Measurements from ENCODE around the gene ARHGAP15. TPM values are rescaled to one million over a fixed set of nuclear protein-coding genes. Genes with fewer than 3 reads are reported as not detected.

Gene ARHGAP15
- total RNA-seq, 1 donor from 2014 or later: 9.1 TPM

DNA sequence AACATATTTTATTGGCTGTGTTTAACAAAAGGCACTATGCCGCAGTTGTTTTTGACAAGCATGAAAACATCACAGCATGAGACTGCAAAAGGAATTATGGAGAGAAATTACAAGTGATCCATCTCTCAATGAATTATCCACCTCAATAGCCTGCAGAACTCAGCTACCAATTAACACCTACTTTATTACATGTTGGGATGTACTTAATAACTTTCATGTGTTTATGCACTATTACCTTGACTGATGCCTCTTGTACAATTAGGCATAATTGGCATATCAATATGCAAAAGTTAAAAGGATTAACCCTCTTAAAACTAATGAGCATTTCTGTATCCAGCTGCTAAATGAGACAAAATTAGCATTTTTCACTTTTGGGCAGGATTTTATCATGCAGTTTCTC is 27.8 kb downstream of the ARHGAP15 start:
- TF ChIP-seq, protein P1, sequence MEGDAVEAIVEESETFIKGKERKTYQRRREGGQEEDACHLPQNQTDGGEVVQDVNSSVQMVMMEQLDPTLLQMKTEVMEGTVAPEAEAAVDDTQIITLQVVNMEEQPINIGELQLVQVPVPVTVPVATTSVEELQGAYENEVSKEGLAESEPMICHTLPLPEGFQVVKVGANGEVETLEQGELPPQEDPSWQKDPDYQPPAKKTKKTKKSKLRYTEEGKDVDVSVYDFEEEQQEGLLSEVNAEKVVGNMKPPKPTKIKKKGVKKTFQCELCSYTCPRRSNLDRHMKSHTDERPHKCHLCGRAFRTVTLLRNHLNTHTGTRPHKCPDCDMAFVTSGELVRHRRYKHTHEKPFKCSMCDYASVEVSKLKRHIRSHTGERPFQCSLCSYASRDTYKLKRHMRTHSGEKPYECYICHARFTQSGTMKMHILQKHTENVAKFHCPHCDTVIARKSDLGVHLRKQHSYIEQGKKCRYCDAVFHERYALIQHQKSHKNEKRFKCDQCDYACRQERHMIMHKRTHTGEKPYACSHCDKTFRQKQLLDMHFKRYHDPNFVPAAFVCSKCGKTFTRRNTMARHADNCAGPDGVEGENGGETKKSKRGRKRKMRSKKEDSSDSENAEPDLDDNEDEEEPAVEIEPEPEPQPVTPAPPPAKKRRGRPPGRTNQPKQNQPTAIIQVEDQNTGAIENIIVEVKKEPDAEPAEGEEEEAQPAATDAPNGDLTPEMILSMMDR (IDR thresholded peaks at IDR 0.05): no peak
- no peak for TF ChIP-seq POLR2A (IDR thresholded peaks at IDR 0.05)
- no peak for TF ChIP-seq POLR2AphosphoS5 (IDR thresholded peaks at IDR 0.05; ENCODE audit: insufficient read depth in 1 of 2, low read depth in 1 of 2)
- no peak overlapping the region for H3K4me3 ChIP-seq
- no peaks in the 10 kb centered on the region for H3K36me3 ChIP-seq
- no peaks in the 10 kb centered on the region for H3K9me3 ChIP-seq
- no peaks in the 10 kb centered on the region for H3K27me3 ChIP-seq
- intact Hi-C loops (cut with DNase I): no loop called here
- no peaks in the 10 kb centered on the region for H3K4me1 ChIP-seq
- no peak for DNase-seq (ENCODE audit: extremely low spot score in 2 of 2)
- H3K27ac ChIP-seq: no peak overlapping the region

DNA sequence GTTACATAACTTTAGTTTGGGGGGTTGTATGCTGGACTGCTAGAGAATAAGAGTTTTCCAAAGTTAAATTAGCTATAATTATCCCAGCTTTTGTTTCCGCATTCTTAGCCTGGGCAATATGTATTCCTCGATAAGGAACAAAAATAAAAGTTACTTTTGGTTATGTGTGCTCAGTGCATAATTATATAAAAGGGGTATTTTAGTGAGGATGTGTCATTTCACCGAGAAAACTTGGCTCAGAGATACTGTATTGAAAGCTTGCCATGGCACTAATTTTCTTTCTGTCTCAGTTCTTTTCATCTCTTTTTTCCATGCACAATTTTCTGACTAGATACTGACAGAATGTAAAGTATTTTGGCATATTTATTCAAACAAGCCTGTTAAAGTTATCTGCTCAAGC is 28.2 kb downstream of the ARHGAP15 start:
- Histone ChIP-seq H3K27ac (no peak overlapping the region), H3K4me3 (no peak overlapping the region), H3K4me1 (no peaks in the 10 kb centered on the region), H3K36me3 (no peaks in the 10 kb centered on the region), H3K9me3 (no peaks in the 10 kb centered on the region), H3K27me3 (no peaks in the 10 kb centered on the region)
- no peak for DNase-seq (ENCODE audit: extremely low spot score in 2 of 2)
- intact Hi-C loops (cut with DNase I): no loop called here
- TF ChIP-seq POLR2AphosphoS5 (IDR thresholded peaks at IDR 0.05; ENCODE audit: insufficient read depth in 1 of 2, low read depth in 1 of 2) (no peak), POLR2A (IDR thresholded peaks at IDR 0.05) (no peak)
- TF ChIP-seq, protein P1 (IDR thresholded peaks at IDR 0.05): no peak

DNA sequence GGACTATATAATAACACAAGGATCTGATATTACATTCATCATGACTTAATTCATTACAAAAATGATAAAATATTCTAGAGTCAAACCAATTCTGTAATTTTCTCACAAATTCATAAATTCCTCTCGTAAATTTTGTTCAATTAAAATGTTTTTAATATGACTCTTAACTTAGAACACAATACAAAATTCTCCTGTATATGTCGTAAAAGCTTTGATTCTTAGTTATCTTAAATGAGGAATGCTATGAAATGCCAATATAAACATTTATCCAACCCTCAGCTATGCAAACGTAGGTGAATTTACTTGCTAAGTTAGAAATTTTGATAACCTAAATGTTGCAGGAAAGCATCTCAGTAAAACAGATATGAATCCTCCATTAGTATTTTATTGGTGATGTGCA is 28.9 kb downstream of the ARHGAP15 start:
- no peaks in the 10 kb centered on the region for H3K9me3 ChIP-seq
- intact Hi-C loops (cut with DNase I): no loop called here
- TF ChIP-seq POLR2AphosphoS5 (IDR thresholded peaks at IDR 0.05; ENCODE audit: insufficient read depth in 1 of 2, low read depth in 1 of 2) (no peak), POLR2A (IDR thresholded peaks at IDR 0.05) (no peak)
- TF ChIP-seq, protein P1 (IDR thresholded peaks at IDR 0.05): no peak

DNA sequence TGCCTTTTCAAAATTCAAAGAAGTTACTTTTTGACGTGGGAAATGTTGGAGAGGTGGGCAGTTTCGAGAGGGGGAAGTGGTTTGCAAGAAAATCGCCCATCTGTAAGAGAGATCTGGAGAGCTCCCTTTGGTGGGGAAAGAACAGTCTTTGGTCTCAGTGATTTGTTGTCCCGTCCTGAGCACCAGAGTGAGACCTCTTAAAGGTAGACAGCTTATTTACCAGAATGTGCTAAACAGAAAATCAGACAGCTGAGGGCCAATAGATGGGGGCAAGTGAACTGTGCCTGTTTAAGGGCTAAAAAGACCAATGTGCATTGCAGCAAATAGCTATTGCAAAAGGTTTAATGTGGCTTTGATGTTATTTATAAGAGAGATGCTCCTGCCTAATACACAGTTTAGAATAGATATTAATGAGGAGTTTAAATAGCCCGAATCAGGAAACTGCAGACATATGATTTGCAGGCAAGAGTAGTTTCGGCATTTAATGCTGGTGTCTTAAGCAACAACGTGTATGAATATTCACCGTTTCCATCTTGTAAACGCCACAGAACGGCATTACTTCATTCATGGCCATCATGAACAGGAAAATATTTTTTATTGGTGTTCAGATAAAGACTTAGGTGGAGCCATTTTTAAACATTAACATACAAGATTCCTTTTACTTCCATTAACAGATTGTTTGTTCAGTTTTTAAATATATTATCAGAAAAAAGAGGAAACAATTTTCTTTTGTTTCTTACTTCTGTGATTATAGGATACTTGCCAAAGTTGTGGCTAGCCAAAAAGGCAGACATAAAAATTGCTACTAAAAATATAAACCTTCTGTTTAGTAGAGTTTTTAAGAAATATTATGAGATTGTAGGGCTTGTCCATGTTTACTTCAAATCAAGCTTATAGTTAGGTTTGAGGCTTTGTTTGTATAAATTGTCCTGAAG is 29.6 kb downstream of the ARHGAP15 start:
- Histone ChIP-seq H3K36me3 (no peaks in the 10 kb centered on the region), H3K4me1 (no peaks in the 10 kb centered on the region), H3K4me3 (no peak overlapping the region), H3K27ac (no peak overlapping the region), H3K27me3 (no peaks in the 10 kb centered on the region), H3K9me3 (no peaks in the 10 kb centered on the region)
- TF ChIP-seq, protein P1 (IDR thresholded peaks at IDR 0.05): no peak
- TF ChIP-seq POLR2A (IDR thresholded peaks at IDR 0.05): no peak
- no peak for TF ChIP-seq POLR2AphosphoS5 (IDR thresholded peaks at IDR 0.05; ENCODE audit: insufficient read depth in 1 of 2, low read depth in 1 of 2)
- DNase-seq (ENCODE audit: extremely low spot score in 2 of 2): no peak
- intact Hi-C loops (cut with DNase I): no loop called here

More for the DNA sequence above, 28.9 kb downstream of the ARHGAP15 start:
- no peaks in the 10 kb centered on the region for H3K4me1 ChIP-seq
- no peak overlapping the region for H3K27ac ChIP-seq
- no peak overlapping the region for H3K4me3 ChIP-seq
- no peaks in the 10 kb centered on the region for H3K27me3 ChIP-seq
- DNase-seq (ENCODE audit: extremely low spot score in 2 of 2): no peak
- H3K36me3 ChIP-seq: no peaks in the 10 kb centered on the region

DNA sequence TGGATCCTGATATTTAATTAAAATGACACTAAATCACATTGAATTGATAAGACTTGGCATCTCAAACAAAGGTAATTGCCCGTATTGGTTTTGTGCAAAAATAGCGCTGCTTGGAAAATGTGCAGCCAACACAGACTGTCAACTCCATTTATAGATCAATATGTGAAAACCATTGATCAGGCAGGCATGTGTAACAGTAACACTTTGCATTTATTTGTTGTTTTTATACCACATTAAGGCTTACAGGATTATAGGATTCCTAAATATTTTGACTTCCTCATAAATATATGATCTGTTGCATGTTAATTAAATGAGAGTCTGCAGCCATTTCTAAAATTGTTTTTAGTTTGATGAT is 30.2 kb downstream of the ARHGAP15 start:
- Histone ChIP-seq H3K27ac (no peak overlapping the region), H3K27me3 (no peaks in the 10 kb centered on the region), H3K4me1 (no peaks in the 10 kb centered on the region), H3K36me3 (no peaks in the 10 kb centered on the region), H3K4me3 (no peak overlapping the region), H3K9me3 (no peaks in the 10 kb centered on the region)
- TF ChIP-seq POLR2A (IDR thresholded peaks at IDR 0.05): no peak
- TF ChIP-seq, protein P1 (IDR thresholded peaks at IDR 0.05): no peak
- no peak for TF ChIP-seq POLR2AphosphoS5 (IDR thresholded peaks at IDR 0.05; ENCODE audit: insufficient read depth in 1 of 2, low read depth in 1 of 2)
- no peak for DNase-seq (ENCODE audit: extremely low spot score in 2 of 2)
- intact Hi-C loops (cut with DNase I): no loop called here

All from vagina (tissue), 2 donors.